ENCODE measurements around the gene HLA-DMB.
A peak's percentile ranks its signal among the peaks of the same experiment; 100 is the strongest.

HLA-DMB gene

GRCh38 chr6:32940656-32941213, at the start of gene HLA-DMB:
TSS of gene HLA-DMB (minus strand) at chr6:32941028. CDS start at chr6:32940807, 221 bp downstream.
- no peak for DNase-seq

- DNase-seq, result no peak
Observed at GRCh38 chr6:32989368-32989767, 48.5 kb upstream of the HLA-DMB start.

- peak; percentile 95 for DNase-seq
Observed at GRCh38 chr6:32984622-32985389, 44.0 kb upstream of the HLA-DMB start.

- no peak for DNase-seq
Observed at GRCh38 chr6:32983964-32984621, 43.3 kb upstream of the HLA-DMB start.

- no peak for DNase-seq
Observed at GRCh38 chr6:32983493-32983848, 42.6 kb upstream of the HLA-DMB start.

GRCh38 chr6:32982702-32983492, 42.1 kb upstream of the HLA-DMB start:
- DNase-seq, result no peak

GRCh38 chr6:32982084-32982701, 41.4 kb upstream of the HLA-DMB start:
- DNase-seq, result peak; percentile 47

GRCh38 chr6:32980488-32981038, 39.7 kb upstream of the HLA-DMB start:
- no peak for DNase-seq

GRCh38 chr6:32979720-32980487, 39.1 kb upstream of the HLA-DMB start:
- no peak for DNase-seq

GRCh38 chr6:32977953-32978324, 37.1 kb upstream of the HLA-DMB start:
- DNase-seq, result no peak

- no peak for DNase-seq
Observed at GRCh38 chr6:32977272-32977952, 36.6 kb upstream of the HLA-DMB start.

- DNase-seq, result no peak
Observed at GRCh38 chr6:32976334-32977069, 35.7 kb upstream of the HLA-DMB start.

GRCh38 chr6:32975886-32976285, 35.1 kb upstream of the HLA-DMB start:
- DNase-seq, result no peak

- DNase-seq, result no peak
Observed at GRCh38 chr6:32974541-32975308, 33.9 kb upstream of the HLA-DMB start.

- DNase-seq, result no peak
Observed at GRCh38 chr6:32974016-32974333, 33.1 kb upstream of the HLA-DMB start.

- peak; percentile 76 for DNase-seq
Observed at GRCh38 chr6:32973144-32974015, 32.6 kb upstream of the HLA-DMB start.

- DNase-seq, result no peak
Observed at GRCh38 chr6:32972353-32973143, 31.7 kb upstream of the HLA-DMB start.
